Subcutaneous adipose tissue (tissue), 4 donors: Measurements from ENCODE around the gene FOXRED1. TPM values are rescaled to one million over a fixed set of nuclear protein-coding genes. Genes with fewer than 3 reads are reported as not detected.

ENCODE experiments used
- CTCF ChIP-seq: fragments of 450-650 bp; IDR thresholded peaks from one replicate; pipeline ENCODE4 v1.5.1; 2016; ENCODE audit warnings: low read depth, mild to moderate bottlenecking, control low read depth, antibody characterized with exemption, moderate library complexity
- small RNA-seq: library from RNA; depleted of rRNA; stranded (forward); fragments of <200 nt; gene quantifications from one replicate; pipeline ENCODE3, GENCODE V24; 2016
- total RNA-seq, 4 donors: library from RNA; depleted of rRNA; stranded (reverse); fragments of >200 nt; gene quantifications; one replicate each; pipeline ENCODE4 v1.1.0, GENCODE V29; 2016

The FOXRED1 gene
- total RNA-seq, 4 donors from 2014 or later = 11.0 to 38.6 (median 15.7) TPM

- no peak for TF ChIP-seq CTCF
These were observed 58.5 kb downstream of the FOXRED1 start for GRCh38 chr11:126327281-126328000.

Small RNA genes lying within 50 kb of the gene (small RNA-seq; reads per million reads assigned to genes)
- not detected for gene RN7SL351P

Other genes starting within 250 kb of the FOXRED1 start
- 10 to 100 TPM; 16.7 to 30.0 (median 20.3) TPM for gene CDON, start 206.3 kb upstream of the FOXRED1 start, total RNA-seq
- gene RPUSD4, start 57.5 kb upstream of the FOXRED1 start, total RNA-seq = 10 to 100 TPM; 13.7 to 35.4 (median 26.7) TPM
- 10 to 100 TPM in 3 of 4 donors, 1 to 10 TPM in 1; 9.6 to 21.7 (median 16.6) TPM for gene FAM118B, start 57.4 kb upstream of the FOXRED1 start, total RNA-seq
- gene SRPRA, start 259 bp upstream of the FOXRED1 start, total RNA-seq = 10 to 100 TPM; 57.5 to 93.4 (median 63.4) TPM
- gene TIRAP, start 13.9 kb downstream of the FOXRED1 start, total RNA-seq = 10 to 100 TPM in 1 of 4 donors, 1 to 10 TPM in 3; 7.7 to 14.3 (median 9.3) TPM
- 10 to 100 TPM in 1 of 4 donors, 1 to 10 TPM in 3; 5.3 to 12.6 (median 7.9) TPM for gene DCPS, start 34.9 kb downstream of the FOXRED1 start, total RNA-seq
- 10 to 100 TPM; 24.7 to 35.2 (median 28.0) TPM for gene ST3GAL4, start 86.5 kb downstream of the FOXRED1 start, total RNA-seq